Thoracic aorta (tissue), 2 donors: ENCODE results near the gene SLCO2A1. TPM values are rescaled to one million over a fixed set of nuclear protein-coding genes. Genes with fewer than 3 reads are reported as not detected.

Experiments used
- ATAC-seq: fragments of 150-250 bp; one replicate; pipeline ENCODE4 v1.8.0; 2017; ENCODE audit warnings: low read depth; ENCODE audit not compliant: insufficient number of reproducible peaks, low FRiP score
- DNase-seq: peaks from one replicate; pipeline ENCODE4 v3.0.0-alpha.2; 2020; ENCODE audit warnings: low spot score
- H3K27ac ChIP-seq, 2 donors: fragments of 200-600 bp; sonication (generic); 1 replicate in 1 of 2; 2 replicates in 1 of 2; pipeline ENCODE4 v1.5.1; 2016; ENCODE audit warnings: mild to moderate bottlenecking in 2 of 2, moderate library complexity in 2 of 2
- H3K27me3 ChIP-seq: fragments of 200-600 bp; sonication (generic); replicated peaks from 2 replicates; pipeline ENCODE4 v1.6.0; 2016; ENCODE audit warnings: mild to moderate bottlenecking; ENCODE audit not compliant: insufficient read depth
- H3K36me3 ChIP-seq: fragments of 200-600 bp; sonication (generic); one replicate; pipeline ENCODE4 v1.5.1; 2016
- H3K4me1 ChIP-seq, 2 donors: fragments of 200-600 bp; sonication (generic); 1 replicate in 1 of 2; 2 replicates in 1 of 2; pipeline versions ENCODE4 v1.5.1 to v1.6.0; 2016; ENCODE audit warnings: low read depth in 2 of 2, mild to moderate bottlenecking in 1 of 2; ENCODE audit not compliant: control insufficient read depth in 1 of 2
- H3K4me3 ChIP-seq: fragments of 200-600 bp; sonication (generic); 2 replicates; pipeline ENCODE4 v1.5.1; 2016; ENCODE audit warnings: mild to moderate bottlenecking
- H3K9me3 ChIP-seq: fragments of 200-600 bp; sonication (generic); 2 replicates; pipeline ENCODE4 v1.5.1; 2016
- CTCF ChIP-seq: fragments of 200-600 bp; sonication (generic); IDR thresholded peaks from one replicate; pipeline ENCODE4 v1.5.1; 2019; ENCODE audit warnings: antibody characterized with exemption
- total RNA-seq, 2 donors: library from RNA; depleted of rRNA; stranded (reverse); fragments of >200 nt; gene quantifications; one replicate each; pipeline versions ENCODE4 v1.1.0 to v1.2.3, GENCODE V29; 2016

The SLCO2A1 gene
- total RNA-seq, 2 donors from 2014 or later, result 7.9 to 115 TPM

GRCh38 chr3:133933097-133934024, 96.4 kb downstream of the SLCO2A1 start:
- H3K27me3 ChIP-seq, result no peaks in the 10 kb centered on the region
- no peaks in the 10 kb centered on the region for H3K9me3 ChIP-seq
- no peak for TF ChIP-seq CTCF
- no peak for ATAC-seq
- no peaks in the 10 kb centered on the region for H3K36me3 ChIP-seq
- no peak for DNase-seq
- H3K27ac ChIP-seq, result no peak overlapping the region
- no peak overlapping the region for H3K4me3 ChIP-seq
- peaks cover 4 to 14% of the 10 kb centered on the region in 2 donors for H3K4me1 ChIP-seq

GRCh38 chr3:133932009-133932408, 97.7 kb downstream of the SLCO2A1 start:
- H3K27ac ChIP-seq, result no peak overlapping the region
- H3K4me3 ChIP-seq, result no peak overlapping the region
- DNase-seq (no peak), ATAC-seq (no peak)
- TF ChIP-seq CTCF, result no peak
- H3K4me1 ChIP-seq, result peaks cover 4 to 8% of the 10 kb centered on the region in 2 donors
- H3K9me3 ChIP-seq, result no peaks in the 10 kb centered on the region
- H3K36me3 ChIP-seq, result no peaks in the 10 kb centered on the region
- no peaks in the 10 kb centered on the region for H3K27me3 ChIP-seq

GRCh38 chr3:133931084-133931483, 98.6 kb downstream of the SLCO2A1 start:
- DNase-seq (no peak), ATAC-seq (no peak)
- H3K27me3 ChIP-seq, result no peaks in the 10 kb centered on the region
- H3K9me3 ChIP-seq, result no peaks in the 10 kb centered on the region
- no peak overlapping the region for H3K27ac ChIP-seq
- no peak for TF ChIP-seq CTCF
- no peaks in the 10 kb centered on the region for H3K36me3 ChIP-seq
- peaks cover 4 to 12% of the 10 kb centered on the region in 2 donors for H3K4me1 ChIP-seq
- no peak overlapping the region for H3K4me3 ChIP-seq

GRCh38 chr3:133930341-133930933, 99.3 kb downstream of the SLCO2A1 start:
- TF ChIP-seq CTCF, result peak; percentile 49
- DNase-seq (no peak), ATAC-seq (no peak)
- Histone ChIP-seq H3K4me1 (peaks cover 4 to 12% of the 10 kb centered on the region in 2 donors), H3K36me3 (no peaks in the 10 kb centered on the region), H3K9me3 (no peaks in the 10 kb centered on the region), H3K4me3 (no peak overlapping the region), H3K27me3 (no peaks in the 10 kb centered on the region), H3K27ac (no peak overlapping the region)

- no peak for DNase-seq
- Histone ChIP-seq H3K4me3 (no peak overlapping the region), H3K27me3 (no peaks in the 10 kb centered on the region), H3K9me3 (no peaks in the 10 kb centered on the region), H3K27ac (no peak overlapping the region), H3K4me1 (peaks cover 4 to 12% of the 10 kb centered on the region in 2 donors), H3K36me3 (no peaks in the 10 kb centered on the region)
- TF ChIP-seq CTCF, result no peak
- ATAC-seq, result no peak
Measured at GRCh38 chr3:133928903-133929607, 100.7 kb downstream of the SLCO2A1 start.
